PC-3 (cell line): ENCODE results near the gene PIGU. TPM values are rescaled to one million over a fixed set of nuclear protein-coding genes. Genes with fewer than 3 reads are reported as not detected.
A peak's percentile ranks its signal among the peaks of the same experiment; 100 is the strongest.

Experiments
- ATAC-seq: fragments of 200-7000 bp; cut with Tn5 transposase; 2 replicates; pipeline ENCODE4 v1.9.1; 2020; ENCODE audit warnings: mild to moderate bottlenecking, moderate library complexity
- BruUV-seq: library from RNA; stranded (reverse); fragments of 400-500 nt; replicated peaks from 2 replicates; lab custom pipeline; 2021; lab: Mats Ljungman, UMichigan
- CTCF ChIA-PET: fragments of 300-600 bp; sonication (Branson Sonifier 250); formaldehyde crosslinking; loops from one replicate; lab custom pipeline; 2022; ENCODE audit warnings: antibody characterized with exemption; lab: Charles Lee
- POLR2A ChIA-PET: fragments of 300-600 bp; sonication (Branson Sonifier 250); formaldehyde crosslinking; loops from one replicate; lab custom pipeline; 2022; ENCODE audit warnings: antibody characterized with exemption; ENCODE audit not compliant: unreplicated experiment; lab: Charles Lee
- DNase-seq: peaks from one replicate; pipeline ENCODE4 v3.0.0-alpha.2; 2015
- H2AFZ ChIP-seq: fragments of 300-600 bp; sonication (generic); 2 replicates; pipeline ENCODE4 v1.6.0; 2016; ENCODE audit warnings: antibody characterized with exemption, low read length
- H3F3A ChIP-seq: fragments of 300-600 bp; sonication (generic); one replicate; pipeline ENCODE4 v1.6.0; 2017; ENCODE audit warnings: antibody characterized with exemption, low read length, control low read depth, mild to moderate bottlenecking; ENCODE audit not compliant: unreplicated experiment
- H3K27ac ChIP-seq: fragments of 300-600 bp; sonication (generic); 2 replicates; pipeline ENCODE4 v1.5.1; 2016; ENCODE audit warnings: mild to moderate bottlenecking, low read length
- H3K27me3 ChIP-seq: fragments of 300-600 bp; sonication (generic); 2 replicates; pipeline ENCODE4 v1.6.1; 2016; ENCODE audit warnings: low read length, mixed read lengths
- H3K36me3 ChIP-seq: fragments of 300-600 bp; sonication (generic); 2 replicates; pipeline ENCODE4 v1.6.1; 2016; ENCODE audit warnings: low read depth, mixed run types, low read length, mixed read lengths
- H3K4me1 ChIP-seq: fragments of 300-600 bp; sonication (generic); 2 replicates; pipeline ENCODE4 v1.5.1; 2016; ENCODE audit warnings: low read length; ENCODE audit not compliant: insufficient read depth
- H3K4me2 ChIP-seq: fragments of 300-600 bp; sonication (generic); 2 replicates; pipeline ENCODE4 v1.6.0; 2016; ENCODE audit warnings: low read length
- H3K4me3 ChIP-seq: fragments of 300-600 bp; sonication (generic); 2 replicates; pipeline ENCODE4 v1.5.1; 2016; ENCODE audit warnings: mild to moderate bottlenecking, low read length, mixed read lengths
- H3K79me2 ChIP-seq: fragments of 300-600 bp; sonication (generic); 2 replicates; pipeline ENCODE4 v1.6.1; 2017; ENCODE audit warnings: low read length, mixed read lengths
- H3K9ac ChIP-seq: fragments of 300-600 bp; sonication (generic); 2 replicates; pipeline ENCODE4 v1.6.0; 2016; ENCODE audit warnings: mild to moderate bottlenecking, low read length
- H3K9me2 ChIP-seq: fragments of 300-600 bp; sonication (generic); replicated peaks from 2 replicates; pipeline ENCODE4 v1.6.1; 2016; ENCODE audit warnings: mixed run types, low read length, mixed read lengths
- H3K9me3 ChIP-seq: fragments of 300-600 bp; sonication (generic); 2 replicates; pipeline ENCODE4 v1.6.1; 2016; ENCODE audit warnings: low read length, mixed read lengths
- H4K20me1 ChIP-seq: fragments of 300-600 bp; sonication (generic); 2 replicates; pipeline ENCODE4 v1.6.1; 2016; ENCODE audit warnings: low read length, mixed read lengths
- CTCF ChIP-seq: fragments of 300-600 bp; sonication (generic); conservative IDR thresholded peaks from 2 replicates; pipeline ENCODE4 v1.5.1; 2017; ENCODE audit warnings: antibody characterized with exemption, low read depth, mild to moderate bottlenecking, low read length
- EZH2 ChIP-seq: fragments of 300-600 bp; sonication (generic); IDR thresholded peaks from one replicate; pipeline ENCODE4 v1.6.1; 2017; ENCODE audit warnings: antibody characterized with exemption, mild to moderate bottlenecking, low read length; ENCODE audit not compliant: unreplicated experiment
- EZH2phosphoT487 ChIP-seq: fragments of 300-600 bp; sonication (generic); IDR thresholded peaks from 2 replicates; pipeline ENCODE4 v1.6.1; 2018; ENCODE audit warnings: mild to moderate bottlenecking, antibody characterized with exemption, low read length, borderline replicate concordance
- intact Hi-C: fragments of 100-400 bp; cut with micrococcal nuclease; formaldehyde crosslinking; loops from 2 replicates; pipeline ENCODE4 v1.9.0; 2023
- total RNA-seq: library from RNA; depleted of rRNA; stranded (reverse); fragments of >200 nt; gene quantifications from 2 replicates; pipeline ENCODE4 v1.2.3, GENCODE V29; 2014

The PIGU gene
- total RNA-seq, 1 experiment from 2014 or later: 24.5 TPM

- Histone ChIP-seq H3K36me3 (peaks cover 6% of the 10 kb centered on the region; the same call in 1 of the 2 replicates), H3K4me1 (peaks cover 33% of the 10 kb centered on the region), H3K27me3 (no peaks in the 10 kb centered on the region), H3K9ac (no peak overlapping the region), H3K9me3 (no peaks in the 10 kb centered on the region), H2AFZ (no peak overlapping the region), H4K20me1 (no peaks in the 10 kb centered on the region; the same call in 1 of the 2 replicates), H3K9me2 (no peaks in the 10 kb centered on the region), H3F3A (no peaks in the 10 kb centered on the region), H3K4me3 (no peak overlapping the region), H3K79me2 (no peaks in the 10 kb centered on the region), H3K27ac (peak overlapping the region; percentile 48), H3K4me2 (0 out of 2 replicates have a peak overlapping the region, but pooled peaks have one; percentile 7)
- peak; percentile 53 for ATAC-seq
- POLR2A ChIA-PET: interaction anchor here (0.5 to 0.8 kb wide), 5 partner anchors 11 to 363 kb away, joined by 4 to 11 read pairs (median 4); no protein-coding TSS in a partner anchor
- no TSS peak for BruUV-seq
- CTCF ChIA-PET: interaction anchor here (0.8 to 1.0 kb wide), 3 partner anchors 56 to 400 kb away, joined by 3 to 6 read pairs (median 3); no protein-coding TSS in a partner anchor
- DNase-seq: peak; percentile 99
- intact Hi-C loops: no loop called here
- TF ChIP-seq EZH2phosphoT487 (no peak), EZH2 (no peak), CTCF (no peak)
Measured at GRCh38 chr20:34713194-34713943, 36.5 kb upstream of the PIGU start.

GRCh38 chr20:34712525-34713192 lies 35.8 kb upstream of the PIGU start:
- intact Hi-C loops: no loop called here
- no peaks in the 10 kb centered on the region for H3K9me2 ChIP-seq
- no peaks in the 10 kb centered on the region for H3F3A ChIP-seq
- H3K79me2 ChIP-seq: no peaks in the 10 kb centered on the region
- ChIA-PET CTCF (interaction anchor here (0.9 to 1.0 kb wide), 2 partner anchors 57 to 400 kb away, joined by 3 to 6 read pairs; no protein-coding TSS in a partner anchor), POLR2A (interaction anchor here (0.5 to 0.8 kb wide), 2 partner anchors 32 to 38 kb away, joined by 3 to 6 read pairs; no protein-coding TSS in a partner anchor)
- no peaks in the 10 kb centered on the region for H3K9me3 ChIP-seq
- H3K27me3 ChIP-seq: no peaks in the 10 kb centered on the region
- 0 out of 2 replicates have a peak overlapping the region, but pooled peaks have one; percentile 7 for H3K4me2 ChIP-seq
- H3K4me3 ChIP-seq: no peak overlapping the region
- no peak overlapping the region for H3K9ac ChIP-seq
- H2AFZ ChIP-seq: no peak overlapping the region
- peaks cover 6% of the 10 kb centered on the region; the same call in 1 of the 2 replicates for H3K36me3 ChIP-seq
- H4K20me1 ChIP-seq: no peaks in the 10 kb centered on the region; the same call in 1 of the 2 replicates
- BruUV-seq: TSS peak; percentile 9
- peaks cover 33% of the 10 kb centered on the region for H3K4me1 ChIP-seq
- peak overlapping the region; percentile 48 for H3K27ac ChIP-seq
- ATAC-seq: no peak
- DNase-seq: no peak
- no peak for TF ChIP-seq EZH2
- TF ChIP-seq CTCF: no peak
- no peak for TF ChIP-seq EZH2phosphoT487
